ENCODE results near the gene GNAT3. TPM values are rescaled to one million over a fixed set of nuclear protein-coding genes. Genes with fewer than 3 reads are reported as not detected.

The GNAT3 gene
- total and polyA plus RNA-seq, 2 of the 8 experiments (the other 6 are each of a cell fraction or from before 2014, with no cell fraction given) = not detected

GRCh38 chr7:80508440-80508839, 3.4 kb downstream of the GNAT3 start:
- Histone ChIP-seq H2BK5ac (ENCODE audit: low read depth, low read length) (no peak overlapping the region), H2BK120ac (replicated peaks; ENCODE audit: low read depth, low read length) (no peak overlapping the region), H4K20me1 (replicated peaks in 1 of 2; ENCODE audit: control insufficient read depth in 1 of 2, insufficient read depth in 2 of 2, low read length in 2 of 2) (no peaks in the 10 kb centered on the region), H3K9ac (replicated peaks in 1 of 4; ENCODE audit: extremely low read depth in 1 of 4, low read depth in 3 of 4, low read length in 3 of 4) (no peak overlapping the region), H2AK5ac (ENCODE audit: low read depth, low read length) (no peak overlapping the region), H3K23ac (ENCODE audit: insufficient read length) (no peak overlapping the region), H3K4me3 (ENCODE audit: extremely low read depth in 1 of 4, insufficient read depth in 2 of 4, low read depth in 3 of 4, low read length in 4 of 4) (no peak overlapping the region), H3K9me3 (ENCODE audit: insufficient read depth in 2 of 2, low read depth in 1 of 2, low read length in 1 of 2) (no peaks in the 10 kb centered on the region), H2AFZ (ENCODE audit: low read length) (no peak overlapping the region), H3K56ac (replicated peaks; ENCODE audit: insufficient read length, low read depth, low read length) (no peak overlapping the region), H3K36me3 (ENCODE audit: control insufficient read depth in 2 of 4, insufficient read depth in 4 of 4, low read length in 3 of 4) (no peaks in the 10 kb centered on the region), H3K18ac (ENCODE audit: extremely low read depth, low read length) (no peak overlapping the region), H2BK12ac (ENCODE audit: low read depth, low read length) (no peak overlapping the region), H4K91ac (replicated peaks; ENCODE audit: insufficient read length, low read length) (no peak overlapping the region), H3K4me2 (ENCODE audit: insufficient read depth in 1 of 2, low read depth in 2 of 2, low read length in 2 of 2) (no peak overlapping the region), H4K5ac (ENCODE audit: insufficient read length, low read depth, low read length) (no peak overlapping the region), H2BK20ac (ENCODE audit: low read length) (no peak overlapping the region), H3K14ac (ENCODE audit: insufficient read length) (no peak overlapping the region), H3K79me2 (ENCODE audit: control insufficient read depth in 1 of 2, insufficient read depth in 2 of 2, low read length in 2 of 2) (no peaks in the 10 kb centered on the region), H4K8ac (ENCODE audit: extremely low read depth, insufficient read depth, low read length) (no peak overlapping the region), H3K4ac (replicated peaks; ENCODE audit: insufficient read length, low read depth, low read length) (no peak overlapping the region), H3K23me2 (ENCODE audit: low read depth, low read length) (no peaks in the 10 kb centered on the region), H3K27ac (ENCODE audit: low read depth, low read length) (no peak overlapping the region), H2BK15ac (ENCODE audit: low read length) (no peak overlapping the region), H3K27me3 (replicated peaks in 1 of 4; ENCODE audit: control insufficient read depth in 3 of 4, extremely low read depth in 1 of 4, insufficient read depth in 3 of 4, low read length in 3 of 4) (no peaks in the 10 kb centered on the region), H3K4me1 (replicated peaks in 1 of 4; ENCODE audit: control insufficient read depth in 3 of 4, insufficient read depth in 4 of 4, low read length in 3 of 4) (no peaks in the 10 kb centered on the region), H3K79me1 (ENCODE audit: low read depth, low read length) (no peaks in the 10 kb centered on the region)
- FAIRE-seq = no peak
- TF ChIP-seq KDM5A (IDR thresholded peaks at IDR 0.05; ENCODE audit: low read length) (no peak), EGR1 (IDR thresholded peaks at IDR 0.05; ENCODE audit: borderline replicate concordance, low read depth, low read length) (no peak), SRF (IDR thresholded peaks at IDR 0.05; ENCODE audit: low read depth, low read length) (no peak), RBBP5 (IDR thresholded peaks at IDR 0.05; ENCODE audit: borderline replicate concordance, low read depth, low read length) (no peak), SP1 (IDR thresholded peaks at IDR 0.05; ENCODE audit: low read depth, low read length) (no peak), TCF12 (IDR thresholded peaks at IDR 0.05; ENCODE audit: low read depth, low read length) (no peak), FOSL1 (IDR thresholded peaks at IDR 0.05; ENCODE audit: insufficient read depth, low read depth, low read length) (no peak), CBX8 (IDR thresholded peaks at IDR 0.05; ENCODE audit: borderline replicate concordance, low read depth, low read length) (no peak), SUZ12 (IDR thresholded peaks at IDR 0.05; ENCODE audit: low read length) (no peak), CHD1 (IDR thresholded peaks at IDR 0.05; ENCODE audit: low read depth, low read length) (no peak), EP300 (IDR thresholded peaks at IDR 0.05; ENCODE audit: borderline replicate concordance in 1 of 2, low read depth in 2 of 2, low read length in 2 of 2) (no peak), RAD21 (IDR thresholded peaks at IDR 0.05 in 1 of 2, conservative IDR thresholded peaks at IDR 0.05 in 1 of 2; ENCODE audit: low read depth in 2 of 2, low read length in 2 of 2) (no peak), RNF2 (IDR thresholded peaks at IDR 0.05; ENCODE audit: borderline replicate concordance, low read depth, low read length, missing control alignments, poor library complexity, severe bottlenecking) (no peak), RXRA (IDR thresholded peaks at IDR 0.05; ENCODE audit: insufficient read depth, low read depth, low read length) (no peak)
- DNase-seq (ENCODE audit: low read depth in 1 of 2, low spot score in 2 of 2) = no peak
- ChIA-PET CTCF (ENCODE audit: partially characterized antibody) (no interaction called here), POLR2A (ENCODE audit: partially characterized antibody) (no interaction called here)
- WGBS, 2 experiments (ENCODE audit: extremely low coverage in 1 of 2, insufficient coverage in 1 of 2, insufficient read length in 1 of 2, insufficient replicate concordance in 2 of 2, low coverage in 1 of 2, low lambda C conversion rate in 2 of 2, missing lambda C conversion rate in 1 of 2) = 92% methylated on average over 6 of the region's 6 CpGs; no CpG with 5 or more reads in 1 of the 2 experiments

Measured in H1 (cell line).